ENCODE measurements around the gene TBC1D14.
A peak's percentile ranks its signal among the peaks of the same experiment; 100 is the strongest.

TBC1D14 gene

GRCh38 chr4:7049295-7049694 lies 139.7 kb downstream of the TBC1D14 start:
- DNase-seq = no peak

- no peak for DNase-seq
These were observed 140.1 kb downstream of the TBC1D14 start for GRCh38 chr4:7049739-7050138.

- no peak for DNase-seq
These were observed 141.0 kb downstream of the TBC1D14 start for GRCh38 chr4:7050481-7051143.

- no peak for DNase-seq
These were observed 141.5 kb downstream of the TBC1D14 start for GRCh38 chr4:7051144-7051495.

GRCh38 chr4:7051905-7052304 lies 142.3 kb downstream of the TBC1D14 start:
- no peak for DNase-seq

- DNase-seq = no peak
These were observed 142.7 kb downstream of the TBC1D14 start for GRCh38 chr4:7052313-7052712.

- no peak for DNase-seq
These were observed 143.5 kb downstream of the TBC1D14 start for GRCh38 chr4:7052923-7053715.

GRCh38 chr4:7054106-7054880 lies 144.7 kb downstream of the TBC1D14 start:
- no peak for DNase-seq

- DNase-seq = no peak
These were observed 145.7 kb downstream of the TBC1D14 start for GRCh38 chr4:7055111-7055989.

- no peak for DNase-seq
These were observed 146.3 kb downstream of the TBC1D14 start for GRCh38 chr4:7055990-7056325.

- DNase-seq = no peak
These were observed 149.2 kb downstream of the TBC1D14 start for GRCh38 chr4:7058792-7059191.

GRCh38 chr4:7059662-7060061 lies 150.0 kb downstream of the TBC1D14 start:
- DNase-seq = no peak

GRCh38 chr4:7060346-7061150 lies 150.9 kb downstream of the TBC1D14 start:
- DNase-seq = no peak

GRCh38 chr4:7061815-7062214 lies 152.2 kb downstream of the TBC1D14 start:
- no peak for DNase-seq

- no peak for DNase-seq
These were observed 153.2 kb downstream of the TBC1D14 start for GRCh38 chr4:7062816-7063215.

- DNase-seq = no peak
These were observed 153.7 kb downstream of the TBC1D14 start for GRCh38 chr4:7063362-7063761.

- no peak for DNase-seq
These were observed 156.4 kb downstream of the TBC1D14 start for GRCh38 chr4:7066006-7066405.

GRCh38 chr4:7066493-7066892 lies 156.9 kb downstream of the TBC1D14 start:
- DNase-seq = no peak

- no peak for DNase-seq
These were observed 157.5 kb downstream of the TBC1D14 start for GRCh38 chr4:7067126-7067451.

- DNase-seq = peak; percentile 96
These were observed 158.0 kb downstream of the TBC1D14 start, which contains the start of gene GRPEL1 for GRCh38 chr4:7067452-7068278. Gene GRPEL1, minus strand, starts transcription at chr4:7068064. Its CDS starts 32 bp downstream, at chr4:7068032.

GRCh38 chr4:7068279-7068842 lies 158.7 kb downstream of the TBC1D14 start:
- no peak for DNase-seq
